Activated CD4-positive, alpha-beta T cell treated with anti-CD3 and anti-CD28 coated beads, Interleukin-2, amount 10 ng/mL, durations not matched to agents 24 days and 14 days (primary cell): ENCODE measurements around the gene ADCK1. TPM values are rescaled to one million over a fixed set of nuclear protein-coding genes. Genes with fewer than 3 reads are reported as not detected.
"Not testable (repeated sequence)": the region's sequence is repeated elsewhere in the genome, so short reads cannot be mapped to it uniquely, and the experiment has no call there.

ENCODE experiments used
- DNase-seq: peaks from one replicate; pipeline ENCODE4 v3.0.0; 2022
- H3K27ac Mint-ChIP-seq: one replicate; pipeline ENCODE4 v1.8.0; 2022; ENCODE audit warnings: mild to moderate bottlenecking, mixed read lengths
- H3K27me3 Mint-ChIP-seq: one replicate; pipeline ENCODE4 v1.8.0; 2022; ENCODE audit warnings: mixed read lengths
- H3K36me3 Mint-ChIP-seq: one replicate; pipeline ENCODE4 v1.8.0; 2022; ENCODE audit warnings: low read depth, mild to moderate bottlenecking, mixed read lengths
- H3K4me1 Mint-ChIP-seq: one replicate; pipeline ENCODE4 v1.8.0; 2021; ENCODE audit warnings: mixed read lengths
- H3K4me3 Mint-ChIP-seq: one replicate; pipeline ENCODE4 v1.8.0; 2022; ENCODE audit warnings: mild to moderate bottlenecking, moderate library complexity, mixed read lengths
- H3K9me3 Mint-ChIP-seq: one replicate; pipeline ENCODE4 v1.8.0; 2021; ENCODE audit warnings: mixed read lengths
- intact Hi-C: fragments of 100-400 bp; cut with micrococcal nuclease; formaldehyde crosslinking; loops from one replicate; pipeline ENCODE4 v1.15.1; 2023
- total RNA-seq: library from RNA; stranded (reverse); gene quantifications from 2 replicates; pipeline ENCODE4 v1.2.3, GENCODE V29; 2022

The ADCK1 gene
- total RNA-seq, 1 donor from 2014 or later, result 5.3 TPM

- DNase-seq, result no peak
- Mint-ChIP-seq H3K9me3 (no peaks in the 10 kb centered on the region), H3K27ac (no peak overlapping the region), H3K27me3 (no peaks in the 10 kb centered on the region), H3K4me1 (peaks cover 7% of the 10 kb centered on the region), H3K4me3 (no peak overlapping the region), H3K36me3 (no peaks in the 10 kb centered on the region)
- intact Hi-C loops, result no loop called here
Measured at GRCh38 chr14:77910506-77910905, 110.6 kb downstream of the ADCK1 start.

GRCh38 chr14:77911356-77911755, 111.4 kb downstream of the ADCK1 start:
- DNase-seq, result no peak
- no peaks in the 10 kb centered on the region for H3K9me3 Mint-ChIP-seq
- H3K36me3 Mint-ChIP-seq, result no peaks in the 10 kb centered on the region
- no peak overlapping the region for H3K27ac Mint-ChIP-seq
- intact Hi-C loops, result no loop called here
- no peak overlapping the region for H3K4me3 Mint-ChIP-seq
- peaks cover 7% of the 10 kb centered on the region for H3K4me1 Mint-ChIP-seq
- no peaks in the 10 kb centered on the region for H3K27me3 Mint-ChIP-seq

GRCh38 chr14:77912754-77913556, 113.0 kb downstream of the ADCK1 start:
- DNase-seq, result no peak
- Mint-ChIP-seq H3K27ac (no peak overlapping the region), H3K4me1 (peaks cover 7% of the 10 kb centered on the region), H3K36me3 (no peaks in the 10 kb centered on the region), H3K9me3 (no peaks in the 10 kb centered on the region), H3K27me3 (no peaks in the 10 kb centered on the region), H3K4me3 (no peak overlapping the region)
- intact Hi-C loops, result no loop called here

- Mint-ChIP-seq H3K36me3 (no peaks in the 10 kb centered on the region), H3K4me3 (no peak overlapping the region), H3K27ac (no peak overlapping the region)
Measured at GRCh38 chr14:77914073-77914721, 114.3 kb downstream of the ADCK1 start.

GRCh38 chr14:77915390-77915789, 115.5 kb downstream of the ADCK1 start:
- DNase-seq, H3K27ac Mint-ChIP-seq, H3K4me1 Mint-ChIP-seq, intact Hi-C loops, H3K27me3 Mint-ChIP-seq, H3K4me3 Mint-ChIP-seq, H3K36me3 Mint-ChIP-seq, H3K9me3 Mint-ChIP-seq: not testable (repeated sequence)

More at GRCh38 chr14:77914073-77914721, 114.3 kb downstream of the ADCK1 start:
- Mint-ChIP-seq H3K9me3 (no peaks in the 10 kb centered on the region), H3K4me1 (peaks cover under 1% of the 10 kb centered on the region), H3K27me3 (no peaks in the 10 kb centered on the region)
- no peak for DNase-seq
- intact Hi-C loops, result no loop called here

- peaks cover 6% of the 10 kb centered on the region for H3K9me3 Mint-ChIP-seq
- intact Hi-C loops, result no loop called here
- DNase-seq, result no peak
Measured at GRCh38 chr14:77917491-77918201, 117.7 kb downstream of the ADCK1 start.

GRCh38 chr14:77918448-77918847, 118.5 kb downstream of the ADCK1 start:
- no peak overlapping the region for H3K27ac Mint-ChIP-seq
- H3K27me3 Mint-ChIP-seq, result no peaks in the 10 kb centered on the region
- no peak overlapping the region for H3K4me3 Mint-ChIP-seq
- intact Hi-C loops, result no loop called here
- DNase-seq, result no peak
- no peaks in the 10 kb centered on the region for H3K4me1 Mint-ChIP-seq
- H3K36me3 Mint-ChIP-seq, result no peaks in the 10 kb centered on the region
- peaks cover 6% of the 10 kb centered on the region for H3K9me3 Mint-ChIP-seq

More at GRCh38 chr14:77917491-77918201, 117.7 kb downstream of the ADCK1 start:
- no peaks in the 10 kb centered on the region for H3K4me1 Mint-ChIP-seq
- H3K27me3 Mint-ChIP-seq, result no peaks in the 10 kb centered on the region
- H3K27ac Mint-ChIP-seq, result no peak overlapping the region
- no peaks in the 10 kb centered on the region for H3K36me3 Mint-ChIP-seq
- no peak overlapping the region for H3K4me3 Mint-ChIP-seq

- Mint-ChIP-seq H3K36me3 (no peaks in the 10 kb centered on the region), H3K4me3 (no peak overlapping the region), H3K4me1 (no peaks in the 10 kb centered on the region), H3K9me3 (peaks cover 6% of the 10 kb centered on the region), H3K27ac (no peak overlapping the region), H3K27me3 (no peaks in the 10 kb centered on the region)
- DNase-seq, result no peak
- intact Hi-C loops, result no loop called here
Measured at GRCh38 chr14:77920312-77920711, 120.4 kb downstream of the ADCK1 start.

- Mint-ChIP-seq H3K4me3 (no peak overlapping the region), H3K27me3 (no peaks in the 10 kb centered on the region), H3K27ac (no peak overlapping the region), H3K4me1 (no peaks in the 10 kb centered on the region), H3K36me3 (no peaks in the 10 kb centered on the region), H3K9me3 (peaks cover 6% of the 10 kb centered on the region)
- no peak for DNase-seq
- intact Hi-C loops, result no loop called here
Measured at GRCh38 chr14:77921818-77922217, 121.9 kb downstream of the ADCK1 start.

GRCh38 chr14:77923131-77923936, 123.4 kb downstream of the ADCK1 start:
- Mint-ChIP-seq H3K27ac (no peak overlapping the region), H3K27me3 (no peaks in the 10 kb centered on the region), H3K9me3 (peaks cover 6% of the 10 kb centered on the region), H3K4me3 (no peak overlapping the region), H3K4me1 (no peaks in the 10 kb centered on the region), H3K36me3 (no peaks in the 10 kb centered on the region)
- intact Hi-C loops, result no loop called here
- DNase-seq, result no peak

GRCh38 chr14:77924141-77924948, 124.4 kb downstream of the ADCK1 start:
- no peak overlapping the region for H3K27ac Mint-ChIP-seq
- no peak for DNase-seq
- peaks cover 6% of the 10 kb centered on the region for H3K9me3 Mint-ChIP-seq
- no peaks in the 10 kb centered on the region for H3K36me3 Mint-ChIP-seq
- no peak overlapping the region for H3K4me3 Mint-ChIP-seq
- intact Hi-C loops, result no loop called here
- no peaks in the 10 kb centered on the region for H3K27me3 Mint-ChIP-seq
- H3K4me1 Mint-ChIP-seq, result no peaks in the 10 kb centered on the region

GRCh38 chr14:77926942-77927341, 127.0 kb downstream of the ADCK1 start:
- no peaks in the 10 kb centered on the region for H3K9me3 Mint-ChIP-seq

GRCh38 chr14:77931441-77931840, 131.5 kb downstream of the ADCK1 start:
- intact Hi-C loops, result no loop called here
- H3K36me3 Mint-ChIP-seq, result peaks cover 4% of the 10 kb centered on the region

More at GRCh38 chr14:77926942-77927341, 127.0 kb downstream of the ADCK1 start:
- Mint-ChIP-seq H3K27me3 (no peaks in the 10 kb centered on the region), H3K4me3 (no peak overlapping the region), H3K4me1 (no peaks in the 10 kb centered on the region), H3K36me3 (no peaks in the 10 kb centered on the region), H3K27ac (no peak overlapping the region)
- DNase-seq, result no peak
- intact Hi-C loops, result no loop called here

More at GRCh38 chr14:77931441-77931840, 131.5 kb downstream of the ADCK1 start:
- Mint-ChIP-seq H3K27me3 (no peaks in the 10 kb centered on the region), H3K27ac (no peak overlapping the region), H3K4me3 (no peak overlapping the region), H3K9me3 (peaks cover 12% of the 10 kb centered on the region), H3K4me1 (no peaks in the 10 kb centered on the region)
- no peak for DNase-seq
